Left ventricle myocardium superior (tissue), 1 donor: ENCODE measurements around the gene ZNF764. TPM values are rescaled to one million over a fixed set of nuclear protein-coding genes. Genes with fewer than 3 reads are reported as not detected.

ENCODE experiments used
- ATAC-seq: fragments of 200-7000 bp; cut with Tn5 transposase; one replicate; pipeline ENCODE4 v1.9.1; 2020; ENCODE audit warnings: mild to moderate bottlenecking, moderate library complexity
- DNase-seq: peaks from one replicate; pipeline ENCODE4 v3.0.0-alpha.2; 2020
- intact Hi-C: fragments of 100-400 bp; cut with micrococcal nuclease; formaldehyde crosslinking; loops from one replicate; pipeline ENCODE4 v1.11.0; 2022
- microRNA-seq: library from miRNA; unstranded; fragments of <30 nt; microRNA quantifications from one replicate; pipeline ENCODE4 v1.2.0, GENCODE V29; 2020; ENCODE audit warnings: borderline number of aligned reads
- total RNA-seq: library from RNA; stranded (reverse); fragmentation: NEBNext Ultra II Directional; extraction: Animal tissue kit (Norgen Biotek cat#: 25700); gene quantifications from one replicate; pipeline ENCODE4 v1.2.1, GENCODE V29; 2021
- donor health status: DM: no; HTN: yes; CAD: no; lungs with severe emphysema.

Gene ZNF764
- total RNA-seq, 1 donor from 2014 or later, result 9.1 TPM

GRCh38 chr16:30519120-30520049, 38.8 kb downstream of the ZNF764 start:
- intact Hi-C loops, result no loop called here
- no peak for ATAC-seq
- no peak for DNase-seq

- DNase-seq (no peak), ATAC-seq (no peak)
- intact Hi-C loops, result no loop called here
Measured at GRCh38 chr16:30518552-30518951, 39.6 kb downstream of the ZNF764 start.

GRCh38 chr16:30515275-30515674, 42.9 kb downstream of the ZNF764 start:
- intact Hi-C loops, result no loop called here
- DNase-seq (no peak), ATAC-seq (no peak)

- no peak for ATAC-seq
- no peak for DNase-seq
- intact Hi-C loops, result no loop called here
Measured at GRCh38 chr16:30511509-30511908, 46.7 kb downstream of the ZNF764 start.

- no peak for ATAC-seq
- intact Hi-C loops, result no loop called here
Measured at GRCh38 chr16:30510376-30510938, 47.7 kb downstream of the ZNF764 start.

GRCh38 chr16:30509081-30509765, 49.0 kb downstream of the ZNF764 start:
- ATAC-seq (no peak), DNase-seq (no peak)
- intact Hi-C loops, result no loop called here

More at GRCh38 chr16:30510376-30510938, 47.7 kb downstream of the ZNF764 start:
- no peak for DNase-seq

Small RNA genes lying within 50 kb of the gene (microRNA-seq; reads per million reads assigned to microRNA genes)
- gene MIR4518, result not detected

Other genes starting within 250 kb of the ZNF764 start
- gene CD2BP2, start 203.1 kb downstream of the ZNF764 start, total RNA-seq, result 29.3 TPM
- 26.4 TPM for gene TBC1D10B, start 187.9 kb downstream of the ZNF764 start, total RNA-seq
- gene MYL11, start 183.6 kb downstream of the ZNF764 start, total RNA-seq, result not detected
- 2.5 TPM for gene SEPTIN1, start 175.8 kb downstream of the ZNF764 start, total RNA-seq
- 5.2 TPM for gene ZNF48, start 163.0 kb downstream of the ZNF764 start, total RNA-seq
- gene ZNF771, start 150.8 kb downstream of the ZNF764 start, total RNA-seq, result 6.1 TPM
- gene DCTPP1, start 128.3 kb downstream of the ZNF764 start, total RNA-seq, result 37.5 TPM
- 30.6 TPM for gene SEPHS2, start 112.5 kb downstream of the ZNF764 start, total RNA-seq
- 3.3 TPM for gene ITGAL, start 85.6 kb downstream of the ZNF764 start, total RNA-seq
- gene ZNF768, start 31.8 kb downstream of the ZNF764 start, total RNA-seq, result 75.4 TPM
- 9.0 TPM for gene ZNF747, start 23.5 kb downstream of the ZNF764 start, total RNA-seq
- gene ZNF688, start 13.3 kb upstream of the ZNF764 start, total RNA-seq, result 10.0 TPM
- gene ZNF785, start 27.3 kb upstream of the ZNF764 start, total RNA-seq, result 7.3 TPM
- gene ZNF689, start 52.0 kb upstream of the ZNF764 start, total RNA-seq, result 4.8 TPM
- gene PRR14, start 92.6 kb upstream of the ZNF764 start, total RNA-seq, result 22.0 TPM
- gene FBRS, start 100.1 kb upstream of the ZNF764 start, total RNA-seq, result 30.4 TPM
- 49.3 TPM for gene SRCAP, start 140.8 kb upstream of the ZNF764 start, total RNA-seq
- gene PHKG2, start 190.1 kb upstream of the ZNF764 start, total RNA-seq, result 16.7 TPM
- 1.1 TPM for gene CFAP119, start 203.7 kb upstream of the ZNF764 start, total RNA-seq
- 49.3 TPM for gene RNF40, start 203.9 kb upstream of the ZNF764 start, total RNA-seq
- 19.2 TPM for gene ZNF629, start 228.8 kb upstream of the ZNF764 start, total RNA-seq